Colonic mucosa (tissue), 4 donors: ENCODE results near the gene SQSTM1. TPM values are rescaled to one million over a fixed set of nuclear protein-coding genes. Genes with fewer than 3 reads are reported as not detected.

Source experiments
- DNase-seq: peaks from one replicate; pipeline ENCODE4 v3.0.0-alpha.2; 2020
- H3K27ac ChIP-seq: fragments of 200-600 bp; one replicate; pipeline ENCODE4 v1.8.0; 2021
- H3K27me3 ChIP-seq: fragments of 200-600 bp; one replicate; pipeline ENCODE4 v1.8.0; 2021
- H3K36me3 ChIP-seq: fragments of 200-600 bp; one replicate; pipeline ENCODE4 v1.8.0; 2021
- H3K4me1 ChIP-seq: fragments of 200-600 bp; one replicate; pipeline ENCODE4 v1.8.0; 2021; ENCODE audit warnings: mild to moderate bottlenecking
- H3K4me3 ChIP-seq: fragments of 200-600 bp; one replicate; pipeline ENCODE4 v1.8.0; 2021
- H3K9ac ChIP-seq, 2 donors: one replicate each; pipeline ENCODE4 v1.7.0; 2013; ENCODE audit warnings: control low read depth in 2 of 2, low read depth in 2 of 2, low read length in 2 of 2
- H3K9me3 ChIP-seq: fragments of 200-600 bp; one replicate; pipeline ENCODE4 v1.8.0; 2021
- CTCF ChIP-seq: fragments of 200-600 bp; IDR thresholded peaks from one replicate; pipeline ENCODE4 v1.8.0; 2022; ENCODE audit warnings: antibody characterized with exemption, mild to moderate bottlenecking
- intact Hi-C: fragments of 100-400 bp; cut with DNase I; formaldehyde crosslinking; loops from one replicate; pipeline ENCODE4 v1.14.1; 2022
- total RNA-seq, 2 donors: library from RNA; stranded (reverse); fragmentation: NEBNext Ultra II Directional in 1 of 2; extraction: Animal tissue kit (Norgen Biotek cat#: 25700) in 1 of 2; gene quantifications; one replicate each; pipeline ENCODE4 v1.2.1, GENCODE V29; 2021
- donor health status: healthy.
- donor health status: DM: no; HTN: no; CAD: no.
- donor health status: DM: no; HTN: no; CAD: no.

Gene SQSTM1
- total RNA-seq, 2 donors from 2014 or later, result 262 to 388 TPM

GRCh38 chr5:179875741-179876609 lies 55.3 kb downstream of the SQSTM1 start:
- no peak for DNase-seq
- Histone ChIP-seq H3K36me3 (peaks cover 29% of the 10 kb centered on the region), H3K4me1 (no peaks in the 10 kb centered on the region), H3K27ac (no peak overlapping the region), H3K9ac (no peak overlapping the region), H3K4me3 (no peak overlapping the region), H3K9me3 (no peaks in the 10 kb centered on the region), H3K27me3 (no peaks in the 10 kb centered on the region)
- TF ChIP-seq CTCF, result no peak
- intact Hi-C loops, result no loop called here

- no peak for TF ChIP-seq CTCF
- no peak for DNase-seq
- H3K27me3 ChIP-seq, result no peaks in the 10 kb centered on the region
- H3K4me3 ChIP-seq, result no peak overlapping the region
- no peaks in the 10 kb centered on the region for H3K4me1 ChIP-seq
- no peaks in the 10 kb centered on the region for H3K9me3 ChIP-seq
- H3K27ac ChIP-seq, result no peak overlapping the region
- intact Hi-C loops, result no loop called here
- peaks cover 29% of the 10 kb centered on the region for H3K36me3 ChIP-seq
- no peak overlapping the region for H3K9ac ChIP-seq
These were observed 55.9 kb downstream of the SQSTM1 start for GRCh38 chr5:179876610-179876952.

GRCh38 chr5:179878222-179879002 lies 57.7 kb downstream of the SQSTM1 start:
- H3K36me3 ChIP-seq, result peaks cover 15% of the 10 kb centered on the region
- H3K27ac ChIP-seq, result no peak overlapping the region
- H3K9ac ChIP-seq, result no peak overlapping the region
- H3K27me3 ChIP-seq, result no peaks in the 10 kb centered on the region
- no peak for DNase-seq
- no peaks in the 10 kb centered on the region for H3K4me1 ChIP-seq
- intact Hi-C loops, result no loop called here
- TF ChIP-seq CTCF, result no peak
- no peaks in the 10 kb centered on the region for H3K9me3 ChIP-seq
- H3K4me3 ChIP-seq, result no peak overlapping the region

GRCh38 chr5:179879003-179879689 lies 58.4 kb downstream of the SQSTM1 start:
- Histone ChIP-seq H3K4me1 (no peaks in the 10 kb centered on the region), H3K9me3 (no peaks in the 10 kb centered on the region), H3K36me3 (peaks cover 11% of the 10 kb centered on the region), H3K27me3 (no peaks in the 10 kb centered on the region), H3K27ac (no peak overlapping the region), H3K4me3 (no peak overlapping the region), H3K9ac (no peak overlapping the region)
- no peak for TF ChIP-seq CTCF
- intact Hi-C loops, result no loop called here
- DNase-seq, result no peak

GRCh38 chr5:179879690-179880010 lies 58.9 kb downstream of the SQSTM1 start:
- intact Hi-C loops, result no loop called here

More at GRCh38 chr5:179879690-179880010, 58.9 kb downstream of the SQSTM1 start:
- Histone ChIP-seq H3K27ac (no peak overlapping the region), H3K9me3 (no peaks in the 10 kb centered on the region), H3K9ac (no peak overlapping the region), H3K4me3 (no peak overlapping the region), H3K27me3 (no peaks in the 10 kb centered on the region), H3K4me1 (no peaks in the 10 kb centered on the region), H3K36me3 (peaks cover 8% of the 10 kb centered on the region)
- DNase-seq, result no peak
- TF ChIP-seq CTCF, result no peak
